H9 (cell line): ENCODE measurements around the gene EFNB1. TPM values are rescaled to one million over a fixed set of nuclear protein-coding genes. Genes with fewer than 3 reads are reported as not detected.

Experiments used
- DNase-seq: peaks from one replicate; pipeline ENCODE4 v3.0.0-alpha.2; 2017
- H2AFZ ChIP-seq: one replicate; pipeline ENCODE4 v1.6.1; 2013; ENCODE audit warnings: mild to moderate bottlenecking, low read length, control low read depth, moderate library complexity
- H2AK5ac ChIP-seq: 2 replicates; pipeline ENCODE4 v1.6.1; 2013; ENCODE audit warnings: low read length, control low read depth, mixed read lengths; ENCODE audit not compliant: insufficient read length
- H2BK120ac ChIP-seq: one replicate; pipeline ENCODE4 v1.6.1; 2013; ENCODE audit warnings: low read depth, mild to moderate bottlenecking, low read length, control low read depth, inconsistent platforms; ENCODE audit not compliant: poor library complexity, severe bottlenecking
- H2BK12ac ChIP-seq: 2 replicates; pipeline ENCODE4 v1.6.1; 2013; ENCODE audit warnings: low read length, control low read depth, mixed read lengths, low read depth; ENCODE audit not compliant: insufficient read length
- H2BK15ac ChIP-seq: 2 replicates; pipeline ENCODE4 v1.6.1; 2013; ENCODE audit warnings: low read depth, low read length, control low read depth
- H2BK20ac ChIP-seq: one replicate; pipeline ENCODE4 v1.6.1; 2013; ENCODE audit warnings: low read depth, mild to moderate bottlenecking, low read length, control low read depth, inconsistent platforms; ENCODE audit not compliant: poor library complexity, severe bottlenecking
- H2BK5ac ChIP-seq: 2 replicates; pipeline ENCODE4 v1.6.1; 2013; ENCODE audit warnings: low read length, control low read depth, mixed read lengths; ENCODE audit not compliant: insufficient read length
- H3K14ac ChIP-seq: 2 replicates; pipeline ENCODE4 v1.6.1; 2013; ENCODE audit warnings: low read length, control low read depth; ENCODE audit not compliant: insufficient read depth
- H3K18ac ChIP-seq: 2 replicates; pipeline ENCODE4 v1.6.1; 2013; ENCODE audit warnings: low read depth, mild to moderate bottlenecking, mixed read lengths, low read length, control low read depth; ENCODE audit not compliant: insufficient read length
- H3K23ac ChIP-seq: 2 replicates; pipeline ENCODE4 v1.6.1; 2013; ENCODE audit warnings: low read length, control low read depth, mixed read lengths, low read depth; ENCODE audit not compliant: insufficient read length
- H3K23me2 ChIP-seq: 2 replicates; pipeline ENCODE4 v1.6.1; 2013; ENCODE audit warnings: low read depth, mild to moderate bottlenecking, mixed read lengths, low read length, control low read depth; ENCODE audit not compliant: insufficient read length, poor library complexity, severe bottlenecking
- H3K27ac ChIP-seq: 2 replicates; pipeline ENCODE4 v1.5.1; 2013; ENCODE audit warnings: low read length, control low read depth, mixed read lengths, low read depth; ENCODE audit not compliant: insufficient read length
- H3K27me3 ChIP-seq: 2 replicates; pipeline ENCODE4 v1.6.1; 2013; ENCODE audit warnings: low read length, control low read depth, inconsistent platforms; ENCODE audit not compliant: insufficient read depth
- H3K4ac ChIP-seq: 2 replicates; pipeline ENCODE4 v1.6.1; 2013; ENCODE audit warnings: low read depth, mild to moderate bottlenecking, control low read depth, inconsistent platforms, low read length, moderate library complexity
- H3K4me1 ChIP-seq: 2 replicates; pipeline ENCODE4 v1.6.1; 2013; ENCODE audit warnings: low read length, control low read depth, inconsistent platforms; ENCODE audit not compliant: insufficient read depth
- H3K4me2 ChIP-seq: 2 replicates; pipeline ENCODE4 v1.6.1; 2013; ENCODE audit warnings: low read length, control low read depth, mixed read lengths; ENCODE audit not compliant: insufficient read length, insufficient read depth
- H3K56ac ChIP-seq: 2 replicates; pipeline ENCODE4 v1.6.1; 2013; ENCODE audit warnings: low read depth, mild to moderate bottlenecking, mixed read lengths, low read length, control low read depth; ENCODE audit not compliant: insufficient read length
- H3K79me1 ChIP-seq: 2 replicates; pipeline ENCODE4 v1.6.1; 2013; ENCODE audit warnings: low read depth, mild to moderate bottlenecking, moderate library complexity, low read length, control low read depth, inconsistent platforms; ENCODE audit not compliant: insufficient read depth, poor library complexity, severe bottlenecking
- H3K79me2 ChIP-seq: 2 replicates; pipeline ENCODE4 v1.6.1; 2013; ENCODE audit warnings: low read length, control low read depth, inconsistent platforms; ENCODE audit not compliant: insufficient read depth
- H3K9ac ChIP-seq: 2 replicates; pipeline ENCODE4 v1.6.1; 2013; ENCODE audit warnings: low read length, control low read depth, mixed read lengths; ENCODE audit not compliant: insufficient read length; ENCODE audit errors: extremely low read depth
- H3K9me3 ChIP-seq: one replicate; pipeline ENCODE4 v1.6.1; 2013; ENCODE audit warnings: low read depth, low read length, inconsistent platforms; ENCODE audit not compliant: control insufficient read depth
- H3T11ph ChIP-seq: one replicate; pipeline ENCODE4 v1.6.1; 2013; ENCODE audit warnings: mild to moderate bottlenecking, low read length, control low read depth, inconsistent platforms
- H4K20me1 ChIP-seq: one replicate; pipeline ENCODE4 v1.6.1; 2013; ENCODE audit not compliant: control insufficient read depth, insufficient read length, insufficient read depth
- H4K5ac ChIP-seq: 2 replicates; pipeline ENCODE4 v1.6.1; 2013; ENCODE audit warnings: low read depth, mild to moderate bottlenecking, mixed read lengths, low read length, control low read depth; ENCODE audit not compliant: insufficient read length
- H4K8ac ChIP-seq: replicated peaks from 2 replicates; pipeline ENCODE4 v1.6.1; 2013; ENCODE audit warnings: low read length, control low read depth, mixed read lengths, low read depth; ENCODE audit not compliant: insufficient read length
- H4K91ac ChIP-seq: 2 replicates; pipeline ENCODE4 v1.6.1; 2013; ENCODE audit warnings: low read depth, mild to moderate bottlenecking, moderate library complexity, mixed read lengths, low read length, control low read depth; ENCODE audit not compliant: insufficient read length
- H3K27ac Mint-ChIP-seq, 3 experiments: 2 replicates in 2 of 3; 3 replicates in 1 of 3; pipeline ENCODE4 v1.8.0; 2020 to 2021; ENCODE audit warnings: mixed read lengths in 3 of 3, mild to moderate bottlenecking in 1 of 3, moderate library complexity in 1 of 3
- H3K27me3 Mint-ChIP-seq: 2 replicates; pipeline ENCODE4 v1.8.0; 2021; ENCODE audit warnings: low read depth, mild to moderate bottlenecking, moderate library complexity, mixed read lengths
- H3K36me3 Mint-ChIP-seq, 3 experiments: 2 replicates in 2 of 3; 3 replicates in 1 of 3; pipeline ENCODE4 v1.8.0; 2020 to 2021; ENCODE audit warnings: low read depth in 3 of 3, mixed read lengths in 3 of 3; ENCODE audit not compliant: insufficient read depth in 1 of 3
- H3K4me1 Mint-ChIP-seq, 2 experiments: 2 replicates each; pipeline ENCODE4 v1.8.0; 2020; ENCODE audit warnings: mixed read lengths in 2 of 2
- H3K4me3 Mint-ChIP-seq, 2 experiments: 2 replicates in 1 of 2; 3 replicates in 1 of 2; pipeline ENCODE4 v1.8.0; 2020 to 2021; ENCODE audit warnings: mild to moderate bottlenecking in 2 of 2, mixed read lengths in 2 of 2, moderate library complexity in 1 of 2
- H3K9me3 Mint-ChIP-seq, 2 experiments: 2 replicates in 1 of 2; 3 replicates in 1 of 2; pipeline ENCODE4 v1.8.0; 2020; ENCODE audit warnings: mild to moderate bottlenecking in 2 of 2, mixed read lengths in 2 of 2, moderate library complexity in 1 of 2
- CTCF ChIP-seq: fragments of 200-600 bp; sonication (generic); conservative IDR thresholded peaks from 3 replicates; pipeline ENCODE4 v1.8.0; 2021; ENCODE audit warnings: antibody characterized with exemption, mild to moderate bottlenecking
- WGBS: extraction: QIAGEN DNeasy Blood & Tissue Kit; methylation state at CpG from one replicate; pipeline ENCODE4 v1.1.7; 2013; ENCODE audit warnings: missing lambda C conversion rate, low lambda C conversion rate, mixed read lengths; ENCODE audit not compliant: insufficient read length; ENCODE audit errors: extremely low coverage; 5-methylcytosine and 5-hydroxymethylcytosine counted together
- total RNA-seq: library from RNA; stranded (reverse); gene quantifications from 2 replicates; pipeline ENCODE4 v1.2.1, GENCODE V29; 2021

EFNB1 gene
- total RNA-seq, 1 experiment from 2014 or later: 3.1 TPM

- no peaks in the 10 kb centered on the region for H3K79me1 ChIP-seq
- no peak overlapping the region for H2BK15ac ChIP-seq
- no peak overlapping the region for H2BK120ac ChIP-seq
- no peak overlapping the region for H4K8ac ChIP-seq
- H2AK5ac ChIP-seq: no peak overlapping the region
- H3K27me3 ChIP-seq: peaks cover 9% of the 10 kb centered on the region; the same call in 1 of the 2 replicates
- H4K5ac ChIP-seq: no peak overlapping the region
- Mint-ChIP-seq H3K27me3 (peaks cover 32% of the 10 kb centered on the region), H3K4me1 (peaks cover 7 to 19% of the 10 kb centered on the region in 2 experiments), H3K27ac (no peak overlapping the region), H3K9me3 (peaks cover 40 to 41% of the 10 kb centered on the region in 2 experiments), H3K4me3 (no peak overlapping the region), H3K36me3 (peaks cover 2 to 5% (median 4%) of the 10 kb centered on the region in 3 experiments; a peak in 4 of 7 replicates)
- no peaks in the 10 kb centered on the region for H3K4me1 ChIP-seq
- no peak overlapping the region for H3K4ac ChIP-seq
- H3K9me3 ChIP-seq: no peaks in the 10 kb centered on the region
- no peaks in the 10 kb centered on the region for H4K20me1 ChIP-seq
- H2BK20ac ChIP-seq: no peak overlapping the region
- H3K9ac ChIP-seq: no peak overlapping the region
- no peak overlapping the region for H3K23ac ChIP-seq
- no peak overlapping the region for H3K27ac ChIP-seq
- H3K14ac ChIP-seq: no peak overlapping the region
- no peaks in the 10 kb centered on the region for H3K79me2 ChIP-seq
- no peak overlapping the region for H3K18ac ChIP-seq
- H2AFZ ChIP-seq: no peak overlapping the region
- no peak overlapping the region for H4K91ac ChIP-seq
- WGBS: no CpG with 5 or more reads among the region's 4 CpGs
- TF ChIP-seq CTCF: no peak
- DNase-seq: no peak
- H3K23me2 ChIP-seq: no peaks in the 10 kb centered on the region
- H2BK12ac ChIP-seq: no peak overlapping the region
- H3K56ac ChIP-seq: no peak overlapping the region
- no peak overlapping the region for H3K4me2 ChIP-seq
- H2BK5ac ChIP-seq: no peak overlapping the region
- H3T11ph ChIP-seq: no peak overlapping the region
These were observed 60.4 kb downstream of the EFNB1 start for GRCh38 chrX:68889249-68889648.

Other genes with a start within 250 kb of the EFNB1 start
- gene STARD8, start 181.4 kb upstream of the EFNB1 start, total RNA-seq: 0.39 and 0.52 TPM in 2 replicates